Activated CD4-positive, alpha-beta T cell treated with anti-CD3 and anti-CD28 coated beads for 4 hours (primary cell): ENCODE results near the gene SEC14L2.
"Not testable (repeated sequence)": the region's sequence is repeated elsewhere in the genome, so short reads cannot be mapped to it uniquely, and the experiment has no call there.

Source experiments
- DNase-seq, 2 donors: peaks; one replicate each; pipeline ENCODE4 v3.0.0-alpha.2; 2020

SEC14L2 gene

GRCh38 chr22:30380011-30380410 is 16.8 kb upstream of the SEC14L2 start:
- no peak for DNase-seq

- no peak for DNase-seq
These were observed 15.6 kb upstream of the SEC14L2 start for GRCh38 chr22:30381264-30381663.

- no peak for DNase-seq
These were observed 14.5 kb upstream of the SEC14L2 start for GRCh38 chr22:30382340-30382739.

- no peak for DNase-seq
These were observed 13.8 kb upstream of the SEC14L2 start for GRCh38 chr22:30383061-30383460.

DNA sequence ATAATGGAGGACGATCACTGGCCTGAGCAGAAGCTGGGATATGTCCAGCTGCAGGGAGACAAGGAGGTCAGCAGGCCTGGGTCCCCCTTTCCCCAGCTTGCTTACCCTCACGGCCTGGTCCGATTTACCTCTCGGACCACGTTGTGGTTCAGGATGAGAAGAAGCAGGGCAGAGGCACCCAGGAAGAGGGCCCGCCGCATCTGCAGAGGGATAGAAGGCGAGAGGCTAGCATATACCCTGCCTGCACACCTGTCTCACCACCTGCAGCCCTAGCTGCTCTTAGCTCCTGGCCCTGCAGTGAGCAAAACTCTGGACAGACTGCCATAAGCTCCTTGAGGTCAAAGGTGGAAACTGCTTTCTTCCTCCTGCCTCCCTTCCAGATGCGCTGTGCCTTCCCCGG is 10.9 kb upstream of the SEC14L2 start:
- DNase-seq, result no peak

DNA sequence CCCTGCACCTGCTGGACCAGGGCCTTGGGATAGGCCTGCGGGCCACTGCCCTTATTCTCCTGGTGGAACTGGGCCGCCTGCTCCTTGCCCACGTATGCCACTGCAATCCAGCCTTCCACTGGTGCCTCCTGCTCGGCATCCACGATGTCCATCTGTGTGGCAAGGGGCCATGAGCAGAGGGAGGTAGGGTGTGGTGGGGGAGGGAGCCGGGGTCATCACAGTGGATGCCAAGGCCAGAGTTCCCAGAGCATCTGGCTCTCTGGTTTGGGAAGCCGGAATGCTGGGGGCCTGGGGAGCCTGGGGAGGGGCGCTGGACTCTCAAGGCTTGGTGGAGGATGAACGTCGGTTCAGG is 10.2 kb upstream of the SEC14L2 start:
- no peak for DNase-seq

- peak; percentile 75 to 76 for DNase-seq
These were observed 9.6 kb upstream of the SEC14L2 start, which contains the start of gene RNF215 for GRCh38 chr22:30386960-30387827. TSS of gene RNF215 (minus strand) at chr22:30387411. CDS start at chr22:30387313, 98 bp downstream.

DNA sequence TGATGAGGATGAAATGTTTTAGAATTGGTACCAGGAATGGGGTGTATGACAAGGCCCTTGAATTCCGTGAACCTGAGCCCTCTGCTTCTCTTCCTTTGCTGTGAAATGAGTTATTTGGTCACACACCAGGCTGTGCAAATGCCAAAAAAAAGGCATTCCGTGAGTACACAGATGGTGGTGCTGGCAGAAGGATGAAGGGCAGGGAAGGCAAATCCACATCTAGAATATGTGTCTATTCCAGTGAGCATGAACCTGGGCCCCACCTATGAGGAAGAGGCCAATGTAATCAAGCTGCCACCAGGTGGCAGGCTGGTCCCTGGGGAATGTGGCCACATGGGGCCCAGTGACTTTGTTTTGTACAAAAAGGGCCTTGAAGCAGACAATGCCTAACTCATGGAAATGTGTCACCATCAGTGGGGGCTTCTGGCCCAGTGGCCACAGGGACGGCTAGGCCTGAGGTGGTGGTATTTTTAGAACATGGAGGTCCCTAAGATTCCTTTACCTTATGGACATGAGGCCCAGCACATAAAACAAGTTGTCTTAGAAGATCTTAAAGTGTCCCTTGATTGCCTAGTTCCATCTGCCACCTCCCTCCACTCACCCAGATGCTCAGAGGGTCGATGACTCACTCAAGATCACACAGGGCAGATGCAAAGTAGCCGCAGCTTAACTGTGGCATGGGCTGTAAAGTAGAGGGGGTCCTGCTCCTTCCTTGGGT is 5.7 kb upstream of the SEC14L2 start:
- DNase-seq, result peak; percentile 79 to 82

GRCh38 chr22:30392661-30393321 is 4.0 kb upstream of the SEC14L2 start:
- no peak for DNase-seq

DNA sequence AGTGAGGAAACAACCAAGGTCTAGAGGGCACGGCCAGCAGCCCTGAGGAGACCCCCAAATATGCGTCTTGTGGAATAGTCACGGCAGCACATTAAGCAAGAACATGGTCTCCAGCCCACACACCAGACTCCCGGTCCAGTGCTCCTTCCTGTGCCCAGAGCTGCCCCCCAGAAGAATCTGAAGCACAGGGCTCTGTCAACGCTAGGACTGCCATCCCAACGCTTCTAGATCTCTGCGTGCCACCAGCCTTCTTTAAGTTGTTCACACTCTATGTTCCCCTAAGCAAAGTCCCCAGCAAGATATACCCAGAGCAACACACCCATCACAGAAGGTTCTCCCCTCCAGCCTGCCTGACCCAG is 3.5 kb upstream of the SEC14L2 start:
- no peak for DNase-seq

GRCh38 chr22:30393885-30394284 is 2.9 kb upstream of the SEC14L2 start:
- no peak for DNase-seq

- no peak for DNase-seq
These were observed 1.1 kb downstream of the SEC14L2 start for GRCh38 chr22:30397656-30398635.

GRCh38 chr22:30398685-30399680 is 2.2 kb downstream of the SEC14L2 start:
- no peak for DNase-seq

DNA sequence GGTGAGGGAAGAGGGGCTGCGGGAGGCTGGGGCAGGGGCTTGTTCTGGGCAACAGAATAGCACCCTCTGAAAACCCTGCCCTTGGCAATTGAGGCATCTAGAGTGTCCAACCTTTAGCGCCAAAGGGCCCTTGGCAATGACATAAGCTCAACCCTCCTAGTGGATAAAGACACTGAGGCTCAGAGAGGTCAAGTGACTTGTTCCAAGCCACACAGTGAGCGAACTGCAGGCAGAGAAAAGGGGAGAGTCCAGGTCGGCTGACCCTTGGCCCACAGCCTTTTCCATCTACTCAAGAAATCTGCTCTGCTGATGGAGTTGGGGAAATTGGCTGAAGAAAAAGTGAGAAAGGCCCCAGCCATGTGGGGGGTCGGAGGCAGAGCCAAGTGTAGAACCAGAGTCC is 2.9 kb downstream of the SEC14L2 start:
- no peak for DNase-seq

DNA sequence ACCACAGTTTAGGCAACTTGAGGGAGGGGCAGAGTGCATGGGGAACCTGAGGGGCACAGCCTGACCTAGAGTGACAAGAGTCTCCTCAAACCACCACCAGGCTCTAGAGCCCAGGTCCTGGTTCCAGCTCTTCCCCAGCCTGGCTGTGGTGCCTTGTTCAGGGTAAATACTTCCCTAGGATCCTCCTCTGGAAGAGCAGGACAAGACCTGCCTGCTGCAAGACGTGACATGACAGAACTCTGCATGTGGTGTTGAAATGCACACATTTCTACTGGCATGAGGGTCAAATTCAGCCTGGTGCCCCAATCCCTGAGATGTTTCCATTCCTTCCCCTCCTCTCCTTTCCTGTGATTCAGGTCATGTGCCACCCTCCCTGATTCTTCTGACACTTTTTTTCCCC is 3.3 kb downstream of the SEC14L2 start:
- no peak for DNase-seq

DNA sequence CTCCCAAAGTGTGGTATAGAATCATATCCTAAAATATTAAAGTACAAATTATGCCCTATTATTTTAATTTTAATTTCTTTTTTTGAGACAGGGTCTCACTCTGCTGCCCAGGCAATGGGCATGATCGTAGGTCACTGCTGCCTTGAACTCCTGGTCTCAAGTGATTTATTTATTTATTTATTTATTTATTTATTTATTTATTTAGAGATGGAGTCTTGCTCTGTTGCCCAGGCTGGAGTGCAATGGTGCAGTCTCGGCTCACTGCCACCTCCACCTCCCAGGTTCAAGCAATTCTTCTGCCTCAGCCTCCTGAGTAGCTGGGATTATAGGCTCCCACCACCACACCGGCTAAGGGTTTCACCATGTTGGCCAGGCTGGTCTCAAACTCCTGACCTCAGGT is 4.2 kb downstream of the SEC14L2 start:
- not testable (repeated sequence) for DNase-seq

- no peak for DNase-seq
These were observed 5.4 kb downstream of the SEC14L2 start for GRCh38 chr22:30402028-30402765.

- not testable (repeated sequence) for DNase-seq
These were observed 5.9 kb downstream of the SEC14L2 start for GRCh38 chr22:30402766-30403104.

DNA sequence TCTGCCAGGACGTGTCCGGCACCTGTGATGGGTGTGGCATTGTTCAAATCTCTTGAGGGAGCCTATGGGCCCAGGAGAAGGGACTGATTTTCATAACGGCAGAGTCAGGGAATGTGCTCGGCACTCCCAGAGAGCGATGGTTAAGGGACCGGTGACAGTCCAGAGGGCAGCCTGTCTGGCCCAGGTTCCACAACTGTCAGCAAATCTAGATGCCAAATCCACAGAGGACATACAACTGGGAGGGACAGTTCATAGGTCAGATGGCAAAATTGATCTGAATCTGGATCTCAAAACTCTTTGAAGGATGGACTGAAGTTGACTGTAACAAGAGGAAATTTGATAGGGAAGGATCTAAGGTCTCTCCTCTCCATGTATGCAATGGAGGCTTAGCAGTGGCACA is 7.5 kb downstream of the SEC14L2 start:
- DNase-seq, result no peak

GRCh38 chr22:30405731-30406130 is 8.9 kb downstream of the SEC14L2 start:
- DNase-seq, result no peak

GRCh38 chr22:30406400-30406799 is 9.6 kb downstream of the SEC14L2 start:
- DNase-seq, result no peak
